KBM-7 (cell line): Measurements from ENCODE around the gene TCAP.

ENCODE experiments used
- DNase-seq: peaks from one replicate; pipeline ENCODE4 v3.0.0-alpha.2; 2015
- in situ Hi-C: fragments of 300-500 bp; cut with MboI; formaldehyde crosslinking; loops from 2 replicates; pipeline ENCODE4 v1.14.3; 2020; ENCODE audit warnings: low sequenced_read_pairs, low pct_unique_long_range_greater_than_20kb, mixed read lengths

Gene TCAP

GRCh38 chr17:39674702-39675389, 9.7 kb downstream of the TCAP start:
- no peak for DNase-seq

DNA sequence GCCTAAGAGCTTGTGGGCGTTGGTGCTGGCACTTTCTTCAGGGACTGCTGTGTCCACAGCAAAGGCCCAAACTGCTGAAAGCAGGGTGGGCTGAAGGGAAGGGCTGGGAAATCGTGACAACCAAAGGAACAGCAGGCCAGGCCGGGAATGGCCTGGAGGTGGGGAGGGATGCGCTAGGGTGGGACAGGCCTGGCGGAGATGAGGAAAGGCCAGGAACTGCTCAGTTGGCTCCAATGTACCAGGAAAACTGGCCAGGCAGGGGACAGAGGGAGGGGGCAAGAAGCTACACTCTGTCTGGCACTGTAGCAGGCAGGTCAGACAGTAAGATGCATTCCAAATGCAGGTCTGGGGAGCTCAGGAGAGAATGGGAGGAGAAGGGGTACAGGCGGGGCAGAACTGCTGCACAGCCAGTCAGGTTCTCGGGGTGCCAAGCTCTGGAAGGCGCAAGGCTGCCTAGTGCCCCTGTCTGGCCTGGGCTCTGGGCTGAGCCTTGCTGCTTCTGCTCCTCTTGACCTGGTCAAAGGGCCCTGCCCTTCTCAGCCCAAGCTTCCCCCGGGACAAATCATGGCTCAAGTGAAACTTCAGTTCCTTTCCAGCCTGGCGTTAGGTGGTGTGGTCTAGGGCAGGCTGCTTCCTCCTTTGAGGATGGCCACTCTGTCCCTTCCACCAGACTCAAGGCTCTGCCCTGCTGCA, 10.4 kb downstream of the TCAP start:
- in situ Hi-C loops: no loop called here
- no peak for DNase-seq

More at GRCh38 chr17:39674702-39675389, 9.7 kb downstream of the TCAP start:
- in situ Hi-C loops: loop anchor here (25.0 kb wide), 1 partner anchor 113 kb away; no protein-coding TSS in a partner anchor

GRCh38 chr17:39676198-39676819, 11.2 kb downstream of the TCAP start:
- DNase-seq: peak; percentile 75
- in situ Hi-C loops: no loop called here

- in situ Hi-C loops: no loop called here
- DNase-seq: no peak
These were observed 11.9 kb downstream of the TCAP start for GRCh38 chr17:39677072-39677471.

GRCh38 chr17:39677542-39678339, 12.6 kb downstream of the TCAP start:
- DNase-seq: no peak
- in situ Hi-C loops: no loop called here

GRCh38 chr17:39678340-39679116, 13.4 kb downstream of the TCAP start:
- in situ Hi-C loops: no loop called here

GRCh38 chr17:39679521-39680192, 14.5 kb downstream of the TCAP start:
- peak; percentile 53 for DNase-seq
- in situ Hi-C loops: no loop called here

More at GRCh38 chr17:39678340-39679116, 13.4 kb downstream of the TCAP start:
- DNase-seq: no peak

DNA sequence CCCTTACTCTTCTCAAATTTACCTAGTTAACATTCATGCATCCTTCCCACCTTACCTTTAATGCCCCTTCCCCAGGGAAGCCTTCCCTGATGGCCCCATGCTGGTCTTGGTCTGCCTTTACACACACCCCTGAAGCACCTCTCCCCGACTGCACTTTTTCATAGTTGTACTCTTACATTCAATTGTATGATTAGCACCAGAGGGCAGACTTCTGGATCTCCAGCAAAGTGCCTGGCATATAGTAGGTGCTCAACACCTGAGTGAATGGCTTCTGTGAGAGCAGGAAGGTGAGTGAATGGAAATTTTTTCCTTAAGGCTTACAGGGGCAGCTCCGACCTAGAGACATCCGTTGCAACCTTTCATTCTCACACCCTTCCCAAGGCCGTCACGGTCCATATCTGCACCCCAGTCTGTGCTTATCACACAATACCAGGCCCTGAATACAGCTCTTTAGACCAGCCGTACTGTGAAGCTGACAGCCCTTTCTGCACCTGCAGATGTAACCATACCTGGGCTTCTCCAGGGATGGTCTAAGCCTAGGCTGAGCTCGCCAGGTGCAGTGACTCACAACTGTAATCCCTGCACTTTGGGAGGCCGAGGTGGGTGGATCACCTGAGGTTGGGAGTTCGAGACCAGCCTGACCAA, 18.3 kb downstream of the TCAP start:
- DNase-seq: no peak
- in situ Hi-C loops: no loop called here

GRCh38 chr17:39684369-39685192, 19.4 kb downstream of the TCAP start:
- no peak for DNase-seq
- in situ Hi-C loops: no loop called here

DNA sequence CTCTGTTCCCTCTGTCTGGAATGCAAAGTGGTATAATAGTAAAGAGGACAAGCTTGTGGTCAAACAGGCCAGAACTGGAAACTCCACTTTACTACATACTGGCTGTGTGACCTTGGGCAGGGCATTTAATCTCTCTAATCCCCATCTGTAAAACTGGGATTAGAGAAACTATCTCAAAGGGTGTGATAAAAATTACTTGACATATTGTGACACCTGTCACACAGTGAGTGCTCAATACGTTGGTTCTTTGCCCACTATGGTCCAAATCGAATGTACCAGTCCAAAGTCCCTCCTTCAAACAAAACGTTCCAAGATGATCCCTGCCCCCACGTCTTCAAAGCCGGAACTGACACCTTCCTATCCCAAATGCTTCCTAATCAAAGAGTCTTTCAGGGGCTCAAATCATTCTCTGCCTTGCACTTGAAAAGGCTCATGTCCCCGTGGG, 22.0 kb downstream of the TCAP start:
- in situ Hi-C loops: no loop called here
- no peak for DNase-seq

GRCh38 chr17:39687546-39688474, 22.7 kb downstream of the TCAP start, which contains the start of gene PGAP3:
Gene PGAP3 (minus strand): TSS chr17:39688057. CDS start chr17:39688014, 43 bp downstream.
- in situ Hi-C loops: no loop called here
- peak; percentile 94 for DNase-seq

- no peak for DNase-seq
- in situ Hi-C loops: no loop called here
These were observed 23.3 kb downstream of the TCAP start for GRCh38 chr17:39688475-39688835.

DNA sequence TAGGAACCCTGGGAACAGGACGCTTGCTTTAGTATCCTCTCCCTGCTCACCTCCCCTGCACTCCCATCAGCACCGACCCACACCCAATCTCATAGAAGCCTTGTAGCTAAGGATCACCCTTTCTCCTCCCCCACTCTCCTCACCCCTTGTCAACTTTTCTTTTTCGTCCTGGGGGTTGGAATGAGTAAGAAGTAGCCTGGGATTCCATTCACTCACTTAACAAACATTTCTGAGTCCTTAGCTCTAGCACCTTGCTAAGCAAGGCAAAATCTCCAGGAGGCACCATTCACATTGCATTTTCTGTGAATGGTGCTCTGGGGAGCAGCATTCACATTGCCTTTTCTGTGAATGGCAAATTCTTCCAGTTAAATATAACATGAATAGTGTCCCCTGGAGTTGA, 23.8 kb downstream of the TCAP start:
- in situ Hi-C loops: no loop called here
- DNase-seq: no peak

GRCh38 chr17:39694593-39694992, 29.4 kb downstream of the TCAP start:
- DNase-seq: no peak
- in situ Hi-C loops: no loop called here

DNA sequence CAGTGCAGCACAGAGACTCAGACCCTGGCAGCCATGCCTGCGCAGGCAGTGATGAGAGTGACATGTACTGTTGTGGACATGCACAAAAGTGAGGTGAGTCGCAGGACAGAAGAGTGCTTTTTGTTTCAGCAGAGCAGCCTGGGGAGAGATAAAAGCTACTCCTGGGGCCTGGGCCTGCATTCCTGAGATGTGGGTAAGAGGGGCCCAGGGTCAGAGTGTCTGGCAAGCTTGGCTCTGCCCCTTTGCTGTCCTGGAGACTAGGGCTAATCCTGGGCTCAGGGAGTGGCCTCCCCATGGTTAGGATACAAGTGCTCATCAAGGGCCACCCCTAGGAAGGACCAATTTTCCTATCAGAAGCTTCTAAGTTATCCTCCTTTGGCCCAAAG, 29.9 kb downstream of the TCAP start:
- no peak for DNase-seq
- in situ Hi-C loops: no loop called here

DNA sequence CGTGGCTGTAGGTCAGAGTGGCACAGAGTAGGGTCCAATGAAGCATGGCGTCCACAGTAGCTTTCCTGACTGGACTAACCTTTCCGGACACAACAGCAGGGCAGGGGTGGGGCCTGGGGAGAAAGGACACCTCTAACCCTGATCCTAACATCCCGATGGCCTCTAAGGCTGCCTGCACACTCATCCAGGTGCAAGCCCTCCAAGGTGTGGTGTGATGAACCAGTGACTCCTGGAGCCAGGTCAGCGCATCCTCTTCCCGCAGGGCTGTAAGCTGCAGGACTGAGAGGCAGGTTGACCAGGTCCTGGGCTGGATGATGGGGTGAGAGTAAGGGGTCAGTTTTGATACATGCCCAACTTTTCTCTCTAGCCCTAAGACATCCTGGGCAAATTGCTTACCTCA, 31.6 kb downstream of the TCAP start:
- DNase-seq: no peak
- in situ Hi-C loops: no loop called here
